ENCODE results near the gene STATH. TPM values are rescaled to one million over a fixed set of nuclear protein-coding genes. Genes with fewer than 3 reads are reported as not detected.

STATH gene
- total RNA-seq, 4 donors from 2014 or later, result not detected

GRCh38 chr4:69974631-69975030 is 21.1 kb upstream of the STATH start:
- Histone ChIP-seq H3K4me3 (no peak overlapping the region), H3K27ac (no peak overlapping the region), H3K9me3 (no peaks in the 10 kb centered on the region), H3K4me1 (no peaks in the 10 kb centered on the region), H3K27me3 (no peaks in the 10 kb centered on the region), H3K36me3 (no peaks in the 10 kb centered on the region)
- 31 to 33% methylated on average over 1 of the region's 1 CpG for WGBS, 2 donors
- TF ChIP-seq EP300 (IDR thresholded peaks at IDR 0.05) (no peak), POLR2A (IDR thresholded peaks at IDR 0.05) (no peak), CTCF (IDR thresholded peaks at IDR 0.05) (no peak)
- DNase-seq (ENCODE audit: low spot score in 2 of 2), result no peak

- no peaks in the 10 kb centered on the region for H3K27me3 ChIP-seq
- no peaks in the 10 kb centered on the region for H3K4me1 ChIP-seq
- no peak overlapping the region for H3K27ac ChIP-seq
- no peak overlapping the region for H3K4me3 ChIP-seq
- no peaks in the 10 kb centered on the region for H3K36me3 ChIP-seq
- DNase-seq (ENCODE audit: low spot score in 2 of 2), result no peak
- H3K9me3 ChIP-seq, result no peaks in the 10 kb centered on the region
- no peak for TF ChIP-seq EP300 (IDR thresholded peaks at IDR 0.05)
- TF ChIP-seq CTCF (IDR thresholded peaks at IDR 0.05), result no peak
- no peak for TF ChIP-seq POLR2A (IDR thresholded peaks at IDR 0.05)
Measured at GRCh38 chr4:69977582-69977981, 18.2 kb upstream of the STATH start.

DNA sequence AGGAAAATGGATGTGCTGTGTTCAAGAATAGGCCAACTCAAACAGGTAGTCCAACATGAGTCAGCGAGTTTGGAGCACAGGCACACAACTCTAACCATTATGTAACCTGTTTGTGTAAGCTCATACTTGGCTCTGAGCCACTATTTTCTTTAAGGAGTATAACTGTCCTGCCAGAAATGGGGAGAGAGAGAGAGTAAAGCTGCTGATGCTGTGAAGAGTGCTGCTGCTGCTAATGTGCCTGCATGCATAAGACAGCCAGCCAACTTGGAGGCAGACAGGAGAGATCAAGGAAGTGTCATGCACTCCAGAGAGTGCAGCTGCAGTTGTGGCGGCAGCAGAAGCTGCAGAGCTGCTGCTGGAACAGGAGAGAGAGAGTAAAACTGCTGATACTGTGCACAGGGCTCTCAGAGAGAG is 11.7 kb upstream of the STATH start:
- 38 to 44% methylated on average over 2 of the region's 2 CpGs for WGBS, 2 donors
- H3K4me1 ChIP-seq, result peaks cover 0 to 5% (median 0%) of the 10 kb centered on the region in 4 donors

DNA sequence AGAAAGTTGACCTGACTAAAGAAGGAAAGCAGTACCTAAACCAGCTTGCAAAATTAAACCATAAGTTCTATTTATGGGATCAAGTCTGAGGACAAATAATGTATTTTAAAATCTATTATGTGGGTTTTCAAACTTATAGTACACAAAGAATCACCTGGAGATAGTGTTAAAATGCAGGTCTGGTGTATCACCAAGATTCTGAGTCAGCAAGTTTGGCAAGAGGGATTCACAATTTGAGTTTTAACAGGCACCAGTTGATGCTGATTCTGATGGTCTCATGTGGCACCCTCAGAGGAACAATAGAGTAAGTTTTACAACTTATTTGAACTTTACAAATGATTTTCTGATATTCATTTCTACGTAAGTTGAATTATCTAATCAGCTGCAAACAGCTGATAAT is 9.1 kb upstream of the STATH start:
- Histone ChIP-seq H3K4me3 (no peak overlapping the region), H3K36me3 (no peaks in the 10 kb centered on the region)
- WGBS, 2 donors, result 81 to 88% methylated on average over 1 of the region's 1 CpG

More for the DNA sequence above, 11.7 kb upstream of the STATH start:
- no peaks in the 10 kb centered on the region for H3K9me3 ChIP-seq
- no peak overlapping the region for H3K4me3 ChIP-seq
- TF ChIP-seq POLR2A (IDR thresholded peaks at IDR 0.05), result no peak
- H3K36me3 ChIP-seq, result no peaks in the 10 kb centered on the region
- no peak for DNase-seq (ENCODE audit: low spot score in 2 of 2)
- H3K27ac ChIP-seq, result no peak overlapping the region
- H3K27me3 ChIP-seq, result no peaks in the 10 kb centered on the region

DNA sequence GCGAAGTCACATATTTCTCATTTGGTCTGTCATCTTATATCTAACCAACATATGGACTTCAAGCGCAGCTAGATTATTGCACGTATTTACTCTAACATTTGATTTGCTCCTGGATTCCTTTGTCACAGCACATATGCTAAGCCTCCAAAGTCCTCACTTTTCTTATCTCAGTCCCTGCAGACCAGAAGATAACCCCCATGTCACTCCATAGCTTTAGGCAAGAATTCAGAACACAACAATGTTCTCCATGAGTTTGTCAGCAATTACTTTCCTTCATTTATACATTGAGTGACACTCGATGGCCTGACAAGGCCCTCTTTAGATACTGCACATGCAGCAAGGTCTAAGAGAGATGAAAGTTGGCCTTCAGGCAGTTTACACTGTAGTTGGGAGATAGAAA is 4.8 kb upstream of the STATH start:
- Histone ChIP-seq H3K27me3 (no peaks in the 10 kb centered on the region), H3K4me1 (no peaks in the 10 kb centered on the region), H3K36me3 (no peaks in the 10 kb centered on the region), H3K9me3 (no peaks in the 10 kb centered on the region), H3K27ac (no peak overlapping the region), H3K4me3 (no peak overlapping the region)
- DNase-seq (ENCODE audit: low spot score in 2 of 2), result no peak
- TF ChIP-seq EP300 (IDR thresholded peaks at IDR 0.05) (no peak), POLR2A (IDR thresholded peaks at IDR 0.05) (no peak)
- 87 to 88% methylated on average over 4 of the region's 4 CpGs for WGBS, 2 donors

More for the DNA sequence above, 9.1 kb upstream of the STATH start:
- TF ChIP-seq CTCF (IDR thresholded peaks at IDR 0.05), result no peak
- no peak for TF ChIP-seq EP300 (IDR thresholded peaks at IDR 0.05)
- TF ChIP-seq POLR2A (IDR thresholded peaks at IDR 0.05), result no peak
- no peaks in the 10 kb centered on the region for H3K9me3 ChIP-seq
- no peak overlapping the region for H3K27ac ChIP-seq
- DNase-seq (ENCODE audit: low spot score in 2 of 2), result no peak
- H3K4me1 ChIP-seq, result peaks cover 0 to 5% (median 0%) of the 10 kb centered on the region in 4 donors
- no peaks in the 10 kb centered on the region for H3K27me3 ChIP-seq

- Histone ChIP-seq H3K27me3 (no peaks in the 10 kb centered on the region), H3K36me3 (no peaks in the 10 kb centered on the region), H3K9me3 (no peaks in the 10 kb centered on the region), H3K4me3 (no peak overlapping the region), H3K27ac (no peak overlapping the region), H3K4me1 (no peaks in the 10 kb centered on the region)
- WGBS, 2 donors, result 83% methylated on average over 5 of the region's 5 CpGs
- no peak for DNase-seq (ENCODE audit: low spot score in 2 of 2)
- TF ChIP-seq CTCF (IDR thresholded peaks at IDR 0.05), result no peak
- no peak for TF ChIP-seq POLR2A (IDR thresholded peaks at IDR 0.05)
- TF ChIP-seq EP300 (IDR thresholded peaks at IDR 0.05), result no peak
Measured at GRCh38 chr4:69994782-69995181, 984 bp upstream of the STATH start.
